GM23338 (cell line): ENCODE results near the gene CNTNAP5. TPM values are rescaled to one million over a fixed set of nuclear protein-coding genes. Genes with fewer than 3 reads are reported as not detected.

ENCODE experiments used
- ATAC-seq: fragments of 200-7000 bp; cut with Tn5 transposase; 3 replicates; pipeline ENCODE4 v1.9.1; 2020
- DNase-seq: peaks from one replicate; pipeline ENCODE4 v3.0.0-alpha.2; 2015; ENCODE audit warnings: low spot score
- H2AFZ ChIP-seq: fragments of 200-600 bp; sonication (generic); 2 replicates; pipeline ENCODE4 v1.8.0; 2016; ENCODE audit warnings: antibody characterized with exemption, mild to moderate bottlenecking, moderate library complexity
- H3F3A ChIP-seq: fragments of 200-600 bp; sonication (generic); replicated peaks from 2 replicates; pipeline ENCODE4 v1.8.0; 2017; ENCODE audit warnings: antibody characterized with exemption, mixed run types, low read depth
- H3K27ac ChIP-seq: fragments of 200-600 bp; sonication (generic); 2 replicates; pipeline ENCODE4 v1.6.1; 2016; ENCODE audit warnings: low read depth
- H3K27me3 ChIP-seq: fragments of 200-600 bp; sonication (generic); 2 replicates; pipeline ENCODE4 v1.8.0; 2016; ENCODE audit warnings: mild to moderate bottlenecking, mixed run types, moderate library complexity; ENCODE audit not compliant: insufficient read depth
- H3K36me3 ChIP-seq: fragments of 200-600 bp; sonication (generic); 2 replicates; pipeline ENCODE4 v1.8.0; 2016; ENCODE audit warnings: mild to moderate bottlenecking; ENCODE audit not compliant: insufficient read depth
- H3K4me1 ChIP-seq: fragments of 200-600 bp; sonication (generic); 2 replicates; pipeline ENCODE4 v1.8.0; 2016; ENCODE audit warnings: mild to moderate bottlenecking, moderate library complexity; ENCODE audit not compliant: insufficient read depth
- H3K4me2 ChIP-seq: fragments of 200-600 bp; sonication (generic); 2 replicates; pipeline ENCODE4 v1.7.1; 2017; ENCODE audit warnings: mixed run types
- H3K4me3 ChIP-seq: fragments of 200-600 bp; sonication (generic); 2 replicates; pipeline ENCODE4 v1.6.1; 2016; ENCODE audit warnings: mixed run types
- H3K79me2 ChIP-seq: fragments of 200-600 bp; sonication (generic); replicated peaks from 2 replicates; pipeline ENCODE4 v1.8.0; 2017; ENCODE audit warnings: mild to moderate bottlenecking; ENCODE audit not compliant: insufficient read depth
- H3K9me2 ChIP-seq: fragments of 200-600 bp; sonication (generic); 2 replicates; pipeline ENCODE4 v1.8.0; 2017; ENCODE audit not compliant: insufficient read depth
- H4K20me1 ChIP-seq: fragments of 200-600 bp; sonication (generic); replicated peaks from 2 replicates; pipeline ENCODE4 v1.8.0; 2017; ENCODE audit warnings: mild to moderate bottlenecking; ENCODE audit not compliant: insufficient read depth
- H3K27ac Mint-ChIP-seq: 2 replicates; pipeline ENCODE4 v1.8.0; 2020; ENCODE audit warnings: inconsistent platforms, mild to moderate bottlenecking, moderate library complexity, mixed read lengths
- H3K27me3 Mint-ChIP-seq: 3 replicates; pipeline ENCODE4 v1.8.0; 2022; ENCODE audit warnings: low read depth, mild to moderate bottlenecking, moderate library complexity, mixed read lengths, inconsistent platforms; ENCODE audit not compliant: insufficient read depth, poor library complexity
- H3K36me3 Mint-ChIP-seq: 3 replicates; pipeline ENCODE4 v1.8.0; 2021; ENCODE audit warnings: low read depth, mild to moderate bottlenecking, inconsistent platforms, moderate library complexity, mixed read lengths
- H3K4me1 Mint-ChIP-seq: 3 replicates; pipeline ENCODE4 v1.8.0; 2020; ENCODE audit warnings: mild to moderate bottlenecking, inconsistent platforms, mixed read lengths
- H3K4me3 Mint-ChIP-seq: 3 replicates; pipeline ENCODE4 v1.8.0; 2021; ENCODE audit warnings: moderate library complexity, mild to moderate bottlenecking, inconsistent platforms, mixed read lengths
- H3K9me3 Mint-ChIP-seq: 3 replicates; pipeline ENCODE4 v1.8.0; 2020; ENCODE audit warnings: moderate library complexity, mild to moderate bottlenecking, inconsistent platforms, mixed read lengths
- EZH2 ChIP-seq: fragments of 200-600 bp; sonication (generic); IDR thresholded peaks from one replicate; pipeline ENCODE4 v1.8.0; 2017; ENCODE audit warnings: antibody characterized with exemption, mild to moderate bottlenecking, low read depth; ENCODE audit not compliant: unreplicated experiment
- EZH2phosphoT487 ChIP-seq: fragments of 200-600 bp; sonication (generic); IDR thresholded peaks from one replicate; pipeline ENCODE4 v1.8.1; 2018; ENCODE audit warnings: antibody characterized with exemption; ENCODE audit not compliant: unreplicated experiment
- JUNB ChIP-seq: IDR thresholded peaks from one replicate; pipeline ENCODE4 v1.6.1; 2016; ENCODE audit warnings: antibody characterized with exemption; ENCODE audit not compliant: unreplicated experiment
- NANOG ChIP-seq: IDR thresholded peaks from 2 replicates; pipeline ENCODE4 v1.6.1; 2016; ENCODE audit warnings: antibody characterized with exemption, borderline replicate concordance
- POLR2AphosphoS5 ChIP-seq: IDR thresholded peaks from 2 replicates; pipeline ENCODE4 v1.6.1; 2016; ENCODE audit warnings: antibody characterized with exemption, low read depth
- ZNF114 ChIP-seq: fragments of 250-450 bp; sonication (Bioruptor Pico); IDR thresholded peaks from 2 replicates; pipeline ENCODE4 v1.5.0; 2020; ENCODE audit warnings: mild to moderate bottlenecking, moderate library complexity
- ZNF331 ChIP-seq: fragments of 250-450 bp; sonication (Bioruptor Pico); IDR thresholded peaks from 2 replicates; pipeline ENCODE4 v1.5.0; 2020; ENCODE audit warnings: low read depth, mild to moderate bottlenecking, moderate library complexity
- polyA plus RNA-seq: library from polyadenylated mRNA; unstranded; fragments of >200 nt; fragmentation: Nextera tagmentation; extraction: Ambion mirVana; gene quantifications from 2 replicates; pipeline ENCODE4 v1.2.1, GENCODE V29; 2016
- total RNA-seq: library from RNA; depleted of rRNA; stranded (reverse); fragments of >200 nt; shearing (Covaris generic); gene quantifications from 2 replicates; pipeline ENCODE4 v1.2.3, GENCODE V29; 2014
- TF ChIP-seq, protein P1 (sequence below): fragments of 250-450 bp; sonication (Bioruptor Pico); IDR thresholded peaks from 2 replicates; pipeline ENCODE4 v1.5.0; 2020; ENCODE audit warnings: mild to moderate bottlenecking, moderate library complexity

CNTNAP5 gene
- total and polyA plus RNA-seq, 2 experiments from 2014 or later: 0.49 to 0.50 TPM

DNA sequence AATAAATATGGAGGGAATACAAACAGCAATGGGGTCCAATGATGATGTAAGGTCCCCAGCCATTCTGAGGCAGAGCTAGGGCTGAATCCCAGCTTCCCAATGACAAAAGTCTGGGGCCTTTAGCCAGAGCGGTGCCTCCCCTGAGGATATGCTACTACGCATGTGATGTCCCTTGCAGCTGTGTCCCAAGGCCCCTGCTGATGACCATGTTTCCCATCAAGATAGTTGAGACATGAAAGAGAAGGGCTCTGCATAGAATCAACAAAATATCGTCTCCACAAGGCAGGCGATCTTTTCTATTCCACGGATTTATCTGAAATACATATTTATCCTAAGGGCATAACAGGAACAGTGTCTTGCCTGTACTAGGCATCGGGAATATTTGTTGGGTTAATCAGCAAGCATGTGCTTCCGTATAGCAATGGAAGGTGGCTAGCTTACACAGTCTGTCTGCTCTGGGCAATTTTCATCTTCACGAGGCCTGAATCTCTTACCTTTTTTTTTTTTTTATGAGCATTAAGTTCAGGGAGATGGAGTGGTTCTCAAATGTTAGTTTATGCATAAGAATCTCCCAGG is 284.6 kb downstream of the CNTNAP5 start (continued):
- TF ChIP-seq, protein P1, sequence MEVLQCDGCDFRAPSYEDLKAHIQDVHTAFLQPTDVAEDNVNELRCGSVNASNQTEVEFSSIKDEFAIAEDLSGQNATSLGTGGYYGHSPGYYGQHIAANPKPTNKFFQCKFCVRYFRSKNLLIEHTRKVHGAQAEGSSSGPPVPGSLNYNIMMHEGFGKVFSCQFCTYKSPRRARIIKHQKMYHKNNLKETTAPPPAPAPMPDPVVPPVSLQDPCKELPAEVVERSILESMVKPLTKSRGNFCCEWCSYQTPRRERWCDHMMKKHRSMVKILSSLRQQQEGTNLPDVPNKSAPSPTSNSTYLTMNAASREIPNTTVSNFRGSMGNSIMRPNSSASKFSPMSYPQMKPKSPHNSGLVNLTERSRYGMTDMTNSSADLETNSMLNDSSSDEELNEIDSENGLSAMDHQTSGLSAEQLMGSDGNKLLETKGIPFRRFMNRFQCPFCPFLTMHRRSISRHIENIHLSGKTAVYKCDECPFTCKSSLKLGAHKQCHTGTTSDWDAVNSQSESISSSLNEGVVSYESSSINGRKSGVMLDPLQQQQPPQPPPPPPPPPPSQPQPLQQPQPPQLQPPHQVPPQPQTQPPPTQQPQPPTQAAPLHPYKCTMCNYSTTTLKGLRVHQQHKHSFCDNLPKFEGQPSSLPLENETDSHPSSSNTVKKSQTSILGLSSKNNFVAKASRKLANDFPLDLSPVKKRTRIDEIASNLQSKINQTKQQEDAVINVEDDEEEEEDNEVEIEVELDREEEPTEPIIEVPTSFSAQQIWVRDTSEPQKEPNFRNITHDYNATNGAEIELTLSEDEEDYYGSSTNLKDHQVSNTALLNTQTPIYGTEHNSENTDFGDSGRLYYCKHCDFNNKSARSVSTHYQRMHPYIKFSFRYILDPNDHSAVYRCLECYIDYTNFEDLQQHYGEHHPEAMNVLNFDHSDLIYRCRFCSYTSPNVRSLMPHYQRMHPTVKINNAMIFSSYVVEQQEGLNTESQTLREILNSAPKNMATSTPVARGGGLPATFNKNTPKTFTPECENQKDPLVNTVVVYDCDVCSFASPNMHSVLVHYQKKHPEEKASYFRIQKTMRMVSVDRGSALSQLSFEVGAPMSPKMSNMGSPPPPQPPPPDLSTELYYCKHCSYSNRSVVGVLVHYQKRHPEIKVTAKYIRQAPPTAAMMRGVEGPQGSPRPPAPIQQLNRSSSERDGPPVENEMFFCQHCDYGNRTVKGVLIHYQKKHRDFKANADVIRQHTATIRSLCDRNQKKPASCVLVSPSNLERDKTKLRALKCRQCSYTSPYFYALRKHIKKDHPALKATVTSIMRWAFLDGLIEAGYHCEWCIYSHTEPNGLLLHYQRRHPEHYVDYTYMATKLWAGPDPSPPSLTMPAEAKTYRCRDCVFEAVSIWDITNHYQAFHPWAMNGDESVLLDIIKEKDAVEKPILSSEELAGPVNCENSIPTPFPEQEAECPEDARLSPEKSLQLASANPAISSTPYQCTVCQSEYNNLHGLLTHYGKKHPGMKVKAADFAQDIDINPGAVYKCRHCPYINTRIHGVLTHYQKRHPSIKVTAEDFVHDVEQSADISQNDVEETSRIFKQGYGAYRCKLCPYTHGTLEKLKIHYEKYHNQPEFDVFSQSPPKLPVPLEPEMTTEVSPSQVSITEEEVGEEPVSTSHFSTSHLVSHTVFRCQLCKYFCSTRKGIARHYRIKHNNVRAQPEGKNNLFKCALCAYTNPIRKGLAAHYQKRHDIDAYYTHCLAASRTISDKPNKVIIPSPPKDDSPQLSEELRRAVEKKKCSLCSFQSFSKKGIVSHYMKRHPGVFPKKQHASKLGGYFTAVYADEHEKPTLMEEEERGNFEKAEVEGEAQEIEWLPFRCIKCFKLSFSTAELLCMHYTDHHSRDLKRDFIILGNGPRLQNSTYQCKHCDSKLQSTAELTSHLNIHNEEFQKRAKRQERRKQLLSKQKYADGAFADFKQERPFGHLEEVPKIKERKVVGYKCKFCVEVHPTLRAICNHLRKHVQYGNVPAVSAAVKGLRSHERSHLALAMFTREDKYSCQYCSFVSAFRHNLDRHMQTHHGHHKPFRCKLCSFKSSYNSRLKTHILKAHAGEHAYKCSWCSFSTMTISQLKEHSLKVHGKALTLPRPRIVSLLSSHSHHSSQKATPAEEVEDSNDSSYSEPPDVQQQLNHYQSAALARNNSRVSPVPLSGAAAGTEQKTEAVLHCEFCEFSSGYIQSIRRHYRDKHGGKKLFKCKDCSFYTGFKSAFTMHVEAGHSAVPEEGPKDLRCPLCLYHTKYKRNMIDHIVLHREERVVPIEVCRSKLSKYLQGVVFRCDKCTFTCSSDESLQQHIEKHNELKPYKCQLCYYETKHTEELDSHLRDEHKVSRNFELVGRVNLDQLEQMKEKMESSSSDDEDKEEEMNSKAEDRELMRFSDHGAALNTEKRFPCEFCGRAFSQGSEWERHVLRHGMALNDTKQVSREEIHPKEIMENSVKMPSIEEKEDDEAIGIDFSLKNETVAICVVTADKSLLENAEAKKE (CRISPR knock-in tag): no peak
- TF ChIP-seq NANOG (no peak), JUNB (no peak), EZH2 (no peak), ZNF114 (no peak), EZH2phosphoT487 (no peak)

DNA sequence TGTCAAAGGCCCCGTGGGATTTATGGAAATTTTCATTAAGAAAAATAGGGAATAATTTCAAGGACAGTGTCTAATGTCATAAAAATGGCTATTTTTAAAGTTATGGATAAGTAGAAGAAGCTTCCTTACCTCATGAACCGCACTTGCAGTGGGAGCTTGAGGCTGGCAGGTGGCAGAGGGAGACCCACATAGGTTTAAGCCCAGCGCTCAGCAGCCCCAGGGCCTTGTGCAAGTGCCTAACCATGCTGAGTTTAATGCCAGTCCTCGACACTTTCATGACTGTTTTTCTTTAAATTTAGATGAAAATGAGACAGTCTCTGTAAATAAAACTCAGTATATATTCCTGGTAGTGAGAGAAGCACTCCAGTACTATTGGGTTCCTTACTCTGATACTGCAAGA is 285.6 kb downstream of the CNTNAP5 start:
- H3K79me2 ChIP-seq: no peaks in the 10 kb centered on the region
- H3K27ac ChIP-seq: no peak overlapping the region
- Mint-ChIP-seq H3K9me3 (peaks cover 2% of the 10 kb centered on the region; the same call in 1 of the 3 replicates), H3K27ac (no peak overlapping the region), H3K4me1 (no peaks in the 10 kb centered on the region; the same call in 2 of the 3 replicates), H3K27me3 (no peaks in the 10 kb centered on the region), H3K4me3 (no peak overlapping the region), H3K36me3 (no peaks in the 10 kb centered on the region)
- DNase-seq (no peak), ATAC-seq (no peak)
- no peaks in the 10 kb centered on the region for H3K36me3 ChIP-seq
- no peak overlapping the region for H2AFZ ChIP-seq
- H3K4me3 ChIP-seq: no peak overlapping the region
- no peak for TF ChIP-seq ZNF331 (CRISPR knock-in tag)
- no peak for TF ChIP-seq ZNF114
- no peak for TF ChIP-seq POLR2AphosphoS5
- TF ChIP-seq EZH2: no peak
- no peak for TF ChIP-seq NANOG
- H4K20me1 ChIP-seq: no peaks in the 10 kb centered on the region
- no peaks in the 10 kb centered on the region for H3K9me2 ChIP-seq
- H3K27me3 ChIP-seq: no peaks in the 10 kb centered on the region
- no peaks in the 10 kb centered on the region for H3K4me1 ChIP-seq
- H3F3A ChIP-seq: no peaks in the 10 kb centered on the region
- H3K4me2 ChIP-seq: no peak overlapping the region
